ENCODE data around the gene IRF8.

DNA sequence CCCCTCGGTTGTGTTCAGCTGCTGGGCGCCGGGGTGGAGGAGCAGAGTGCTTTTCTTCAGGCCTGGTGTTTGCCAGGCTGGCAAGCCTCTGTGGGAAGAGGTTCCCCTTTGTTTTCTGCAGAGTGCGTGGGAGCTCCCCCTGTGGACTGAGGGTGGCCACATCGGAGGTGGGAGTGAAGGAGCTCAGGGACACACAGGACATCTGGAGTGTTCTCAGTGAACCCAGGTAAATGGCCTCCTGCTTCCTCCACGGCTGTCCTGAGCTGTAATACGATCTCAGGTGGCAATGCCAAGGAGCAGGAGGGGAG is 39.2 kb upstream of the IRF8 start:
- TF ChIP-seq CTCF (IDR thresholded peaks at IDR 0.05; ENCODE audit: low read depth, low read length) (peak; percentile 59), POLR2A (IDR thresholded peaks at IDR 0.05; ENCODE audit: extremely low read depth, insufficient read length) (no peak), MYC (IDR thresholded peaks at IDR 0.05; ENCODE audit: low read depth, low read length) (no peak), MAX (IDR thresholded peaks at IDR 0.05; ENCODE audit: low read depth, low read length) (no peak)
